GM12878 (cell line): ENCODE measurements around the gene DPYSL3. TPM values are rescaled to one million over a fixed set of nuclear protein-coding genes. Genes with fewer than 3 reads are reported as not detected.

Source experiments
- ATAC-seq: fragments of 200-7000 bp; cut with Tn5 transposase; 3 replicates; pipeline ENCODE4 v1.9.1; 2020; ENCODE audit warnings: mild to moderate bottlenecking, moderate library complexity
- BruUV-seq: library from RNA; stranded (reverse); fragments of 400-500 nt; replicated peaks from 2 replicates; lab custom pipeline; 2021; lab: Mats Ljungman, UMichigan
- CTCF ChIA-PET: fragments of 300-600 bp; sonication (Branson Sonifier 250); formaldehyde crosslinking; extraction: SDS; loops from one replicate; lab custom pipeline; 2021; ENCODE audit warnings: inconsistent platforms; lab: Yijun Ruan, JAX
- POLR2A ChIA-PET: fragments of 350-600 bp; formaldehyde crosslinking; extraction: SDS; loops from one replicate; lab custom pipeline; 2021; ENCODE audit warnings: inconsistent platforms; lab: Charles Lee
- RAD21 ChIA-PET: fragments of 300-600 bp; sonication (Branson Sonifier 250); formaldehyde crosslinking; loops from one replicate; lab custom pipeline; 2023; ENCODE audit warnings: antibody characterized with exemption; ENCODE audit not compliant: unreplicated experiment; lab: Charles Lee
- SMC1A ChIA-PET: fragments of 300-600 bp; sonication (Branson Sonifier 250); formaldehyde crosslinking; loops from one replicate; lab custom pipeline; 2023; ENCODE audit not compliant: unreplicated experiment, uncharacterized antibody; lab: Charles Lee
- DNase-seq: peaks from one replicate; pipeline ENCODE4 v3.0.0-alpha.2; 2011; ENCODE audit warnings: low read depth, low spot score
- FAIRE-seq: peaks from 3 replicates; lab custom pipeline; 2011; peaks lifted over from hg19 to GRCh38; lab: Jason Lieb, UNC
- H2AFZ ChIP-seq: 2 replicates; pipeline ENCODE4 v1.6.0; 2011; ENCODE audit warnings: low read depth, low read length, control low read depth; ENCODE audit not compliant: control insufficient read depth
- H3K27ac ChIP-seq: 2 replicates; pipeline ENCODE4 v1.5.1; 2011; ENCODE audit warnings: control low read depth; ENCODE audit not compliant: control insufficient read depth, insufficient read depth
- H3K27me3 ChIP-seq, 2 experiments: replicated peaks in 1 of 2; 2 replicates each; pipeline versions ENCODE4 v1.6.0 to v1.6.1; 2011; ENCODE audit warnings: low read length in 1 of 2; ENCODE audit not compliant: control insufficient read depth in 2 of 2, insufficient read depth in 2 of 2
- H3K36me3 ChIP-seq, 2 experiments: 2 replicates each; pipeline ENCODE4 v1.5.1; 2011; ENCODE audit warnings: low read length in 1 of 2; ENCODE audit not compliant: control insufficient read depth in 2 of 2, insufficient read depth in 2 of 2
- H3K4me1 ChIP-seq: 2 replicates; pipeline ENCODE4 v1.6.1; 2011; ENCODE audit warnings: mild to moderate bottlenecking, low read length, moderate library complexity, mixed read lengths; ENCODE audit not compliant: control insufficient read depth, insufficient read depth
- H3K4me2 ChIP-seq: 2 replicates; pipeline ENCODE4 v1.6.0; 2011; ENCODE audit warnings: control low read depth; ENCODE audit not compliant: control insufficient read depth, insufficient read depth
- H3K4me3 ChIP-seq: fragments of 200-600 bp; sonication (generic); 2 replicates; pipeline ENCODE4 v1.5.1; 2016
- H3K79me2 ChIP-seq: 2 replicates; pipeline ENCODE4 v1.6.0; 2011; ENCODE audit warnings: low read length; ENCODE audit not compliant: control insufficient read depth, insufficient read depth
- H3K9ac ChIP-seq: 2 replicates; pipeline ENCODE4 v1.8.0; 2011; ENCODE audit warnings: low read length, control low read depth, mixed read lengths; ENCODE audit not compliant: control insufficient read depth, insufficient read depth
- H3K9me3 ChIP-seq: replicated peaks from 3 replicates; pipeline ENCODE4 v1.5.1; 2011; ENCODE audit warnings: mild to moderate bottlenecking, low read length; ENCODE audit not compliant: control insufficient read depth, insufficient read depth
- H4K20me1 ChIP-seq: 2 replicates; pipeline ENCODE4 v1.6.0; 2011; ENCODE audit not compliant: control insufficient read depth, insufficient read depth
- BACH1 ChIP-seq: fragments of 450-650 bp; IDR thresholded peaks from 2 replicates; pipeline ENCODE4 v1.6.1; 2017; ENCODE audit warnings: mild to moderate bottlenecking, borderline replicate concordance
- DPF2 ChIP-seq: fragments of 450-650 bp; IDR thresholded peaks from 2 replicates; pipeline ENCODE4 v1.6.1; 2017; ENCODE audit warnings: mild to moderate bottlenecking
- KAT2A ChIP-seq: conservative IDR thresholded peaks from 2 replicates; pipeline ENCODE4 v1.6.1; 2011; ENCODE audit warnings: low read depth, low read length; ENCODE audit not compliant: control insufficient read depth
- NFYB ChIP-seq: IDR thresholded peaks from 2 replicates; pipeline ENCODE4 v1.6.1; 2011; ENCODE audit warnings: low read depth, mild to moderate bottlenecking, low read length, improper control_type of control experiment, moderate library complexity; ENCODE audit not compliant: insufficient read depth
- TCF12 ChIP-seq: IDR thresholded peaks from 2 replicates; pipeline ENCODE4 v1.6.1; 2011; ENCODE audit warnings: low read depth, mild to moderate bottlenecking, low read length
- TCF7 ChIP-seq: IDR thresholded peaks from 2 replicates; pipeline ENCODE4 v1.6.1; 2014; ENCODE audit warnings: antibody characterized with exemption, borderline replicate concordance
- WGBS: methylation state at CpG from one replicate; pipeline ENCODE4 v1.1.6; 2016; ENCODE audit warnings: low lambda C conversion rate; ENCODE audit not compliant: insufficient replicate concordance, insufficient coverage; ENCODE audit errors: missing lambda C conversion rate; 5-methylcytosine and 5-hydroxymethylcytosine counted together
- in situ Hi-C: fragments of 300-500 bp; cut with MboI; formaldehyde crosslinking; loops from 9 replicates; pipeline ENCODE4 v1.14.3; 2018; ENCODE audit warnings: mixed read lengths
- intact Hi-C: fragments of 100-400 bp; cut with micrococcal nuclease; formaldehyde crosslinking; loops from one replicate; pipeline ENCODE4 v1.14.2; 2022; ENCODE audit not compliant: unreplicated experiment
- polyA plus RNA-seq, 11 experiments: library from polyadenylated mRNA; depleted of rRNA in 4 of 11; unstranded in 6 of 11; stranded (reverse) in 5 of 11; fragments of >200 nt; fragmentation: Nextera tagmentation in 4 of 11; fragmentation: Illumina TruSeq in 1 of 11; extraction: Ambion mirVana in 4 of 11; extraction: Trizol in 1 of 11; gene quantifications; 1 replicate in 1 of 11; 2 replicates in 10 of 11; pipeline versions ENCODE4 v1.2.1 to v1.2.3, GENCODE V29; 2011 to 2016; ENCODE audit warnings: inconsistent platforms in 2 of 11, missing spikeins in 2 of 11, low read depth in 1 of 11
- total RNA-seq, 4 experiments: library from RNA; depleted of rRNA in 3 of 4; stranded (reverse); fragments of >200 nt in 3 of 4; fragmentation: Illumina TruSeq in 1 of 4; extraction: Trizol in 1 of 4; gene quantifications; 2 replicates each; pipeline versions ENCODE4 v1.2.1 to v1.2.3, GENCODE V29; 2013 to 2021
- TF ChIP-seq, protein P1 (sequence below): fragments of 450-650 bp; IDR thresholded peaks from 2 replicates; pipeline ENCODE4 v1.6.1; 2017; ENCODE audit warnings: mild to moderate bottlenecking, moderate library complexity
- TF ChIP-seq, protein P2 (sequence below): fragments of 450-650 bp; IDR thresholded peaks from 2 replicates; pipeline ENCODE4 v1.6.1; 2016; ENCODE audit warnings: mild to moderate bottlenecking

Gene DPYSL3
- total and polyA plus RNA-seq, 10 of the 15 experiments (the other 5 are each of a cell fraction or from before 2014, with no cell fraction given) = 0.08 to 1.5 (median 0.45) TPM; not detected in 1

DNA sequence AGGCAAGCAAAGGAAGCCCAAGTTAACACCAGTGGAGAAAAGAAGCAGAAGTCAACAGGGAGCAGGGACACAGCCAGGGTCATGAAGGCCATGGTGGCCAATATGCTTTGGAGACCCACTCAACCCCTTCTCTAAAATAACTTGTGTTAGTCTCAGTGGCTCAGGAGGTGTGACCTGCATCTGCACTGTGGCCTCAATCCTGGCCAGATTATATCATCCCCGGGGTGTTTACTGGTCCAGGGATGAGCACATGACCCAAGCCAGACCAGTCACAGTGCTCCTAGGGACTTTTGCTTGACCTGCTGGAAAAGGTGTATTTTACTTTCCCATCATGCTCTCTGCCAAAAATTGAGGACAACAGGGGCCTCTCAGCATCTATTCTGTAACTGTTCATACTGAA lies 105.2 kb downstream of the DPYSL3 start:
- no peaks in the 10 kb centered on the region for H3K27me3 ChIP-seq
- no peak overlapping the region for H3K9ac ChIP-seq
- H3K4me2 ChIP-seq = no peak overlapping the region; the same call in 1 of the 2 replicates
- RAD21 ChIA-PET = no interaction called here
- BruUV-seq = no TSS peak
- no peak overlapping the region for H3K27ac ChIP-seq
- TF ChIP-seq DPF2 (0 out of 2 replicates have a peak, but pooled peaks have one; percentile 3), KAT2A (no peak), NFYB (peak; percentile 65; the same call in 1 of the 2 replicates)
- ATAC-seq = peak; percentile 51
- peak overlapping the region; percentile 21 for H2AFZ ChIP-seq
- H3K9me3 ChIP-seq = no peaks in the 10 kb centered on the region
- DNase-seq = peak; percentile 5
- no peaks in the 10 kb centered on the region for H3K79me2 ChIP-seq
- SMC1A ChIA-PET = interaction anchor here (1.4 kb wide), 1 partner anchor 20 kb away, joined by 5 read pairs; no protein-coding TSS in a partner anchor
- H3K4me3 ChIP-seq = no peak overlapping the region
- no peaks in the 10 kb centered on the region for H3K36me3 ChIP-seq
- in situ Hi-C loops = no loop called here
- intact Hi-C loops = loop anchor here (2.0 kb wide), 1 partner anchor 50 kb away; no protein-coding TSS in a partner anchor
- peaks cover 10% of the 10 kb centered on the region; the same call in 1 of the 2 replicates for H3K4me1 ChIP-seq
- 0% methylated on average over 1 of the region's 1 CpG for WGBS
- CTCF ChIA-PET = interaction anchor here (0.8 to 1.4 kb wide), 4 partner anchors 10 to 89 kb away, joined by 3 to 7 read pairs (median 3); no protein-coding TSS in a partner anchor
- POLR2A ChIA-PET = no interaction called here
- H4K20me1 ChIP-seq = no peaks in the 10 kb centered on the region
- FAIRE-seq = no peak

DNA sequence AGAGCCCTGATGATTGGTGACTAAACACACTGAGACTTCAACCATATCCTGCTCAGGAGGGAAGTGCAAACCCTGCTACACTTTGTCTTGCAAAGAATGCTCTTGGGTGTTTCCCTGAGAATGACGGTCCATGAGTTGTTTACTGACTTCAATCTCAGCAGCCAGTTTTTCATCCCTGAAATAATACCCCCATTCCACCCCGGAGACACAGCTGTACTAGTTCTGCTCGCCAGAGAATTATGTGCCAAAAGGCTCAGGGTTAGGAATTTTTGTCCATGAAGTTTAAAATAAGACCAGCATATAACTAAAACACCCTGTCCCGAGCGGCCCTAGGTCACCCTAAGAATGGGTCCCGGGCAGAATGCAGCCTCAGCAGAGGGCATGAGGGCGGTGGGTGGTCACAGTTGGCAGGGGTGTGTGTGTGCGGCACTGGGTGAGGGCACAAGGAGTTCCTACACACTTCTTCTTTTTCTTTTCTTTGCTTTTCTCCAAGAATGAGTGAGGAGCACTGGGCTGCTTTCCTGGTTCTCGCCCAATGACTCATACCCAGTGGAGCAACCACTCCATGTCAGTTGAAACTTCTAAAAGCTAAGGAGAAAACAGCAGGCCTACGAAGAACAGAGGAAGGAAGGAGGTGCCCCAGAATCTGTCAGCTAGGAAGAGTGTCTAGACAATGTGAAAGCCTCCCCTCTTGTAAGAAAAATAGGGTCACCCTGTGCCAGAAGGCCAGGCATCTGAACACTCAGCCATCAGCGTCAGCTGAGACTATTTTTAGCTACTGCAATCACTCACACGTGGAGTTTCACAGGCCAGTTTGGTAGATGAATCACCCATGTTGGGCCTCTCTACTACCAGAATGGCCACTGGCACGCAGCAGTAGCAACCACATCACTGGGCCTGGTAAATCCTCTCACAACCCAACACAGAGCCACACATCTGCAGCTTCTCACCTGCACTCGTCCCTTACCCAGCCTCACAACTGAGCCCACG lies 105.9 kb downstream of the DPYSL3 start:
- intact Hi-C loops (loop anchor here (2.0 kb wide), 1 partner anchor 51 kb away; no protein-coding TSS in a partner anchor), in situ Hi-C loops (no loop called here)
- Histone ChIP-seq H3K4me3 (no peak overlapping the region), H2AFZ (peak overlapping the region; percentile 21), H3K27me3 (no peaks in the 10 kb centered on the region), H3K4me1 (peaks cover 10% of the 10 kb centered on the region; the same call in 1 of the 2 replicates), H3K9me3 (no peaks in the 10 kb centered on the region), H3K79me2 (no peaks in the 10 kb centered on the region), H3K27ac (no peak overlapping the region), H3K4me2 (no peak overlapping the region; the same call in 1 of the 2 replicates), H3K9ac (no peak overlapping the region), H4K20me1 (no peaks in the 10 kb centered on the region), H3K36me3 (no peaks in the 10 kb centered on the region)
- BruUV-seq = no TSS peak
- ATAC-seq = peak; percentile 89
- ChIA-PET SMC1A (interaction anchor here (0.7 to 1.4 kb wide), 2 partner anchors 20 to 78 kb away, joined by 3 to 5 read pairs; no protein-coding TSS in a partner anchor), CTCF (interaction anchor here (0.8 to 1.4 kb wide), 6 partner anchors 9 to 174 kb away, joined by 3 to 7 read pairs (median 3); no protein-coding TSS in a partner anchor), RAD21 (no interaction called here), POLR2A (no interaction called here)
- peak; percentile 63 for DNase-seq
- peak; percentile 52 for FAIRE-seq
- WGBS = 30% methylated on average over 15 of the region's 15 CpGs
- TF ChIP-seq TCF12 = peak; percentile 80
- TF ChIP-seq BACH1 = no peak
- TF ChIP-seq, protein P1, sequence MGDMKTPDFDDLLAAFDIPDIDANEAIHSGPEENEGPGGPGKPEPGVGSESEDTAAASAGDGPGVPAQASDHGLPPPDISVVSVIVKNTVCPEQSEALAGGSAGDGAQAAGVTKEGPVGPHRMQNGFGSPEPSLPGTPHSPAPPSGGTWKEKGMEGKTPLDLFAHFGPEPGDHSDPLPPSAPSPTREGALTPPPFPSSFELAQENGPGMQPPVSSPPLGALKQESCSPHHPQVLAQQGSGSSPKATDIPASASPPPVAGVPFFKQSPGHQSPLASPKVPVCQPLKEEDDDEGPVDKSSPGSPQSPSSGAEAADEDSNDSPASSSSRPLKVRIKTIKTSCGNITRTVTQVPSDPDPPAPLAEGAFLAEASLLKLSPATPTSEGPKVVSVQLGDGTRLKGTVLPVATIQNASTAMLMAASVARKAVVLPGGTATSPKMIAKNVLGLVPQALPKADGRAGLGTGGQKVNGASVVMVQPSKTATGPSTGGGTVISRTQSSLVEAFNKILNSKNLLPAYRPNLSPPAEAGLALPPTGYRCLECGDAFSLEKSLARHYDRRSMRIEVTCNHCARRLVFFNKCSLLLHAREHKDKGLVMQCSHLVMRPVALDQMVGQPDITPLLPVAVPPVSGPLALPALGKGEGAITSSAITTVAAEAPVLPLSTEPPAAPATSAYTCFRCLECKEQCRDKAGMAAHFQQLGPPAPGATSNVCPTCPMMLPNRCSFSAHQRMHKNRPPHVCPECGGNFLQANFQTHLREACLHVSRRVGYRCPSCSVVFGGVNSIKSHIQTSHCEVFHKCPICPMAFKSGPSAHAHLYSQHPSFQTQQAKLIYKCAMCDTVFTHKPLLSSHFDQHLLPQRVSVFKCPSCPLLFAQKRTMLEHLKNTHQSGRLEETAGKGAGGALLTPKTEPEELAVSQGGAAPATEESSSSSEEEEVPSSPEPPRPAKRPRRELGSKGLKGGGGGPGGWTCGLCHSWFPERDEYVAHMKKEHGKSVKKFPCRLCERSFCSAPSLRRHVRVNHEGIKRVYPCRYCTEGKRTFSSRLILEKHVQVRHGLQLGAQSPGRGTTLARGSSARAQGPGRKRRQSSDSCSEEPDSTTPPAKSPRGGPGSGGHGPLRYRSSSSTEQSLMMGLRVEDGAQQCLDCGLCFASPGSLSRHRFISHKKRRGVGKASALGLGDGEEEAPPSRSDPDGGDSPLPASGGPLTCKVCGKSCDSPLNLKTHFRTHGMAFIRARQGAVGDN = peak; percentile 73; the same call in 1 of the 2 replicates
- TF ChIP-seq, protein P2, sequence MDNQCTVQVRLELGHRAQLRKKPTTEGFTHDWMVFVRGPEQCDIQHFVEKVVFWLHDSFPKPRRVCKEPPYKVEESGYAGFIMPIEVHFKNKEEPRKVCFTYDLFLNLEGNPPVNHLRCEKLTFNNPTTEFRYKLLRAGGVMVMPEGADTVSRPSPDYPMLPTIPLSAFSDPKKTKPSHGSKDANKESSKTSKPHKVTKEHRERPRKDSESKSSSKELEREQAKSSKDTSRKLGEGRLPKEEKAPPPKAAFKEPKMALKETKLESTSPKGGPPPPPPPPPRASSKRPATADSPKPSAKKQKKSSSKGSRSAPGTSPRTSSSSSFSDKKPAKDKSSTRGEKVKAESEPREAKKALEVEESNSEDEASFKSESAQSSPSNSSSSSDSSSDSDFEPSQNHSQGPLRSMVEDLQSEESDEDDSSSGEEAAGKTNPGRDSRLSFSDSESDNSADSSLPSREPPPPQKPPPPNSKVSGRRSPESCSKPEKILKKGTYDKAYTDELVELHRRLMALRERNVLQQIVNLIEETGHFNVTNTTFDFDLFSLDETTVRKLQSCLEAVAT = 0 out of 2 replicates have a peak, but pooled peaks have one; percentile 31
- peak; percentile 86 for TF ChIP-seq TCF7
